NB4 (cell line): Measurements from ENCODE around the gene MTMR4.

Experiments used
- CTCF ChIP-seq: IDR thresholded peaks from one replicate; pipeline ENCODE4 v1.5.1; 2012; ENCODE audit warnings: low read depth, low read length
- MAX ChIP-seq: IDR thresholded peaks from 2 replicates; pipeline ENCODE4 v1.6.1; 2011; ENCODE audit warnings: low read depth, low read length
- MYC ChIP-seq: IDR thresholded peaks from 2 replicates; pipeline ENCODE4 v1.6.1; 2011; ENCODE audit warnings: low read depth, low read length
- POLR2A ChIP-seq: IDR thresholded peaks from 2 replicates; pipeline ENCODE4 v1.6.1; 2011; ENCODE audit warnings: mild to moderate bottlenecking; ENCODE audit not compliant: insufficient read length; ENCODE audit errors: extremely low read depth

DNA sequence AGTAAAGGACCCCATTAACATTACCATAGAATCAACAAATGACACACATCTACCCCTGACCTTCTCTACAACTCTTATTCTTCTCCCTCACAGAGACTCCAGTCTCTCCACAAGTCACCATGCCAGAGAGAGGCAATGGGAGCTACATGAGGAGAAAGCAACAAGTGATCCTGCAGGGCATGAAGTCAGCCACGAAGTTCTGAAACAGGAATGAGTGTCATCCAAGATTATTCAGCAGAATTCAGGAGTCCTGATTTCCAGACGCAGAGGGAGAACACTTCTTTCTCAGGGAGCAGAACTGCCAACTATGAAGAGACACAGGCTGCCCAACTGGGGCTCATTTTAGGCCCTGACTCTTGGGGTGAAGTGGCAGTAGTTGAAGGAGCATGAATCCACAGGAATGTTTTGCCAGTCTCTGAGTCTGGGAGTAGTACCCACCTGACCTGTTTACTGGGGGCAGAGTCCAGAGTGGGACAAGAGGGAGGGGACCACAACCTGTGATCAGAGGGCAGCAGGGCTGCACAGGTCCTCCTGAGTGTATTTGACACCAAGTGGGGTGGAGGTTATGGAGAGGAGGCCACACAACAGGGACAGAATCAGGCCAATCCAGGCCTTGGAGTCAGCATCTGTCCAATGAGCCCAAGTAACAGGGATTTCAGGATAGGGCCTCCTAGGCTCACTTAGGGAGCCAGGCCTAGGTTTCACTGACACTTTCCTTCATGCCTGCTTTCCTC, 2.4 kb upstream of the MTMR4 start:
- TF ChIP-seq CTCF (no peak), POLR2A (no peak), MAX (no peak), MYC (no peak)
